GM21447 (cell line): ENCODE results near the gene DENND5B.
"Not testable (repeated sequence)": the region's sequence is repeated elsewhere in the genome, so short reads cannot be mapped to it uniquely, and the experiment has no call there.

ENCODE experiments used
- ATAC-seq: cut with Tn5 transposase; IDR thresholded peaks from one replicate; pipeline ENCODE4 v1.9.1; 2021; ENCODE audit not compliant: unreplicated experiment

DENND5B gene

GRCh38 chr12:31507966-31508365 lies 83.0 kb downstream of the DENND5B start:
- no peak for ATAC-seq

- ATAC-seq = no peak
Observed at GRCh38 chr12:31506515-31507306, 84.2 kb downstream of the DENND5B start.

- ATAC-seq = no peak
Observed at GRCh38 chr12:31504625-31505222, 86.2 kb downstream of the DENND5B start.

- not testable (repeated sequence) for ATAC-seq
Observed at GRCh38 chr12:31501014-31501413, 89.9 kb downstream of the DENND5B start.

GRCh38 chr12:31499567-31499966 lies 91.4 kb downstream of the DENND5B start:
- ATAC-seq = no peak

GRCh38 chr12:31498424-31498823 lies 92.5 kb downstream of the DENND5B start:
- no peak for ATAC-seq

GRCh38 chr12:31496257-31496656 lies 94.7 kb downstream of the DENND5B start:
- ATAC-seq = no peak

- ATAC-seq = no peak
Observed at GRCh38 chr12:31494455-31494854, 96.5 kb downstream of the DENND5B start.

- ATAC-seq = no peak
Observed at GRCh38 chr12:31492599-31493196, 98.2 kb downstream of the DENND5B start.

GRCh38 chr12:31491841-31492598 lies 98.9 kb downstream of the DENND5B start:
- no peak for ATAC-seq

GRCh38 chr12:31491241-31491794 lies 99.6 kb downstream of the DENND5B start:
- ATAC-seq = no peak

GRCh38 chr12:31488737-31489338 lies 102.1 kb downstream of the DENND5B start:
- ATAC-seq = no peak

- no peak for ATAC-seq
Observed at GRCh38 chr12:31485571-31485970, 105.4 kb downstream of the DENND5B start.

- no peak for ATAC-seq
Observed at GRCh38 chr12:31482816-31483215, 108.1 kb downstream of the DENND5B start.

- ATAC-seq = no peak
Observed at GRCh38 chr12:31481415-31481814, 109.5 kb downstream of the DENND5B start.

- peak; percentile 54 for ATAC-seq
Observed at GRCh38 chr12:31479516-31480210, 111.3 kb downstream of the DENND5B start.

- no peak for ATAC-seq
Observed at GRCh38 chr12:31478898-31479297, 112.0 kb downstream of the DENND5B start.

GRCh38 chr12:31478425-31478824 lies 112.5 kb downstream of the DENND5B start:
- ATAC-seq = no peak

- ATAC-seq = no peak
Observed at GRCh38 chr12:31477687-31478086, 113.2 kb downstream of the DENND5B start.

- ATAC-seq = no peak
Observed at GRCh38 chr12:31476437-31476836, 114.5 kb downstream of the DENND5B start.
